Endothelial cell of umbilical vein (primary cell): Measurements from ENCODE around the gene PBXIP1. TPM values are rescaled to one million over a fixed set of nuclear protein-coding genes. Genes with fewer than 3 reads are reported as not detected.

Experiments used
- BruUV-seq: library from RNA; stranded (reverse); fragments of 400-500 nt; replicated peaks from 2 replicates; lab custom pipeline; 2021; lab: Mats Ljungman, UMichigan
- CTCF ChIA-PET: fragments of 300-600, 350-600 bp; sonication (Branson Sonifier 250); formaldehyde crosslinking; loops from one replicate; lab custom pipeline; 2021; ENCODE audit warnings: antibody characterized with exemption, inconsistent platforms; lab: Charles Lee
- POLR2A ChIA-PET: fragments of 300-600, 350-600 bp; sonication (Branson Sonifier 250); formaldehyde crosslinking; loops from one replicate; lab custom pipeline; 2021; ENCODE audit warnings: antibody characterized with exemption, inconsistent platforms; lab: Charles Lee
- DNase-seq: peaks from one replicate; pipeline ENCODE4 v3.0.0-alpha.2; 2011; ENCODE audit warnings: low read depth, low spot score
- FAIRE-seq: peaks from 2 replicates; lab custom pipeline; 2011; peaks lifted over from hg19 to GRCh38; lab: Jason Lieb, UNC
- H2AFZ ChIP-seq: 2 replicates; pipeline ENCODE4 v1.6.0; 2012; ENCODE audit warnings: low read depth, low read length, control low read depth, inconsistent platforms
- H3K27ac ChIP-seq: 2 replicates; pipeline ENCODE4 v1.5.1; 2011; ENCODE audit warnings: low read depth, mild to moderate bottlenecking, control low read depth, low read length, moderate library complexity; ENCODE audit not compliant: insufficient read depth
- H3K27me3 ChIP-seq, 2 experiments: 2 replicates each; pipeline versions ENCODE4 v1.6.0 to v1.6.1; 2011; ENCODE audit warnings: low read length in 2 of 2, mixed read lengths in 1 of 2; ENCODE audit not compliant: control insufficient read depth in 2 of 2, insufficient read depth in 2 of 2
- H3K36me3 ChIP-seq, 2 experiments: 2 replicates in 1 of 2; 3 replicates in 1 of 2; pipeline ENCODE4 v1.5.1; 2011; ENCODE audit warnings: low read length in 2 of 2, mild to moderate bottlenecking in 1 of 2, moderate library complexity in 1 of 2; ENCODE audit not compliant: control insufficient read depth in 2 of 2, insufficient read depth in 2 of 2; ENCODE audit errors: extremely low read depth in 1 of 2
- H3K4me1 ChIP-seq: 3 replicates; pipeline ENCODE4 v1.5.1; 2011; ENCODE audit warnings: mild to moderate bottlenecking, low read length; ENCODE audit not compliant: control insufficient read depth, insufficient read depth; ENCODE audit errors: extremely low read depth
- H3K4me2 ChIP-seq: 2 replicates; pipeline ENCODE4 v1.6.1; 2011; ENCODE audit warnings: low read length, control low read depth, mixed read lengths; ENCODE audit not compliant: insufficient read depth
- H3K4me3 ChIP-seq, 3 experiments: fragments of 200-600 bp in 1 of 3; sonication (generic), shearing (Covaris generic) in 1 of 3; replicated peaks in 1 of 3; 2 replicates each; pipeline ENCODE4 v1.5.1; 2011 to 2016; ENCODE audit warnings: control low read depth in 3 of 3, low read length in 3 of 3, mild to moderate bottlenecking in 2 of 3, inconsistent platforms in 1 of 3, low read depth in 1 of 3, moderate library complexity in 1 of 3; ENCODE audit not compliant: insufficient read depth in 1 of 3
- H3K79me2 ChIP-seq: 2 replicates; pipeline ENCODE4 v1.6.0; 2012; ENCODE audit warnings: low read length, inconsistent platforms; ENCODE audit not compliant: control insufficient read depth, insufficient read depth
- H3K9ac ChIP-seq: replicated peaks from 2 replicates; pipeline ENCODE3; 2011; ENCODE audit warnings: low read length, control low read depth; ENCODE audit not compliant: insufficient read depth; ENCODE audit errors: extremely low read depth
- H3K9me1 ChIP-seq: replicated peaks from 3 replicates; pipeline ENCODE4 v1.6.0; 2011; ENCODE audit warnings: mild to moderate bottlenecking, low read length; ENCODE audit not compliant: control insufficient read depth, insufficient read depth; ENCODE audit errors: extremely low read depth
- H3K9me3 ChIP-seq: replicated peaks from 2 replicates; pipeline ENCODE4 v1.5.1; 2012; ENCODE audit warnings: low read length, inconsistent platforms; ENCODE audit not compliant: control insufficient read depth, insufficient read depth
- H4K20me1 ChIP-seq: replicated peaks from 2 replicates; pipeline ENCODE3; 2011; ENCODE audit warnings: mild to moderate bottlenecking, low read length; ENCODE audit not compliant: control insufficient read depth, insufficient read depth; ENCODE audit errors: extremely low read depth
- EZH2 ChIP-seq: IDR thresholded peaks from 2 replicates; pipeline ENCODE4 v1.6.1; 2012; ENCODE audit warnings: borderline replicate concordance, low read depth, mild to moderate bottlenecking, moderate library complexity, low read length, inconsistent platforms; ENCODE audit not compliant: severe bottlenecking
- FOS ChIP-seq: IDR thresholded peaks from 2 replicates; pipeline ENCODE4 v1.6.1; 2011; ENCODE audit warnings: mild to moderate bottlenecking, low read length, moderate library complexity, borderline replicate concordance; ENCODE audit not compliant: insufficient read depth
- GATA2 ChIP-seq: IDR thresholded peaks from 2 replicates; pipeline ENCODE4 v1.7.0; 2011; ENCODE audit warnings: low read depth, mild to moderate bottlenecking, moderate library complexity, mixed read lengths, low read length; ENCODE audit not compliant: insufficient read length, insufficient read depth
- JUN ChIP-seq: IDR thresholded peaks from 2 replicates; pipeline ENCODE4 v1.6.1; 2011; ENCODE audit warnings: borderline replicate concordance, low read depth; ENCODE audit not compliant: insufficient read length, insufficient read depth
- MYC ChIP-seq: IDR thresholded peaks from one replicate; pipeline ENCODE4 v1.6.1; 2011; ENCODE audit warnings: mild to moderate bottlenecking, low read depth, low read length
- POLR2A ChIP-seq: IDR thresholded peaks from 2 replicates; pipeline ENCODE4 v1.6.1; 2012; ENCODE audit warnings: low read depth, mild to moderate bottlenecking, control low read depth, low read length
- POLR2AphosphoS5 ChIP-seq: IDR thresholded peaks from 2 replicates; pipeline ENCODE4 v1.6.1; 2012; ENCODE audit warnings: low read depth, mild to moderate bottlenecking, control low read depth, low read length, moderate library complexity; ENCODE audit not compliant: insufficient read depth
- dilution Hi-C: fragments of 300-500 bp; cut with MboI; formaldehyde crosslinking; loops from one replicate; pipeline ENCODE4 v1.15.0; 2019; ENCODE audit warnings: low sequenced_read_pairs; ENCODE audit not compliant: extremely low pct_ligation_motif_present
- intact Hi-C: fragments of 100-400 bp; cut with micrococcal nuclease; formaldehyde crosslinking; loops from one replicate; pipeline ENCODE4 v1.10.0; 2022
- polyA plus RNA-seq, 4 experiments: library from polyadenylated mRNA; depleted of rRNA in 3 of 4; stranded (reverse) in 3 of 4; unstranded in 1 of 4; fragments of >200 nt; gene quantifications; 2 replicates each; pipeline versions ENCODE4 v1.2.1 to v1.2.3, GENCODE V29; 2011 to 2012; ENCODE audit warnings: missing spikeins in 1 of 4
- total RNA-seq: library from RNA; stranded (reverse); gene quantifications from 2 replicates; pipeline ENCODE4 v1.2.3, GENCODE V29; 2021
- TF ChIP-seq, protein P1 (sequence below): IDR thresholded peaks from 2 replicates; pipeline ENCODE4 v1.6.1; 2011; ENCODE audit not compliant: insufficient read depth, insufficient read length
- TF ChIP-seq, protein P2 (sequence below), 2 donors: IDR thresholded peaks; 1 replicate in 1 of 2; 2 replicates in 1 of 2; pipeline ENCODE4 v1.5.1; 2011; ENCODE audit warnings: low read length in 2 of 2, mild to moderate bottlenecking in 2 of 2, moderate library complexity in 2 of 2, control low read depth in 1 of 2, inconsistent platforms in 1 of 2, low read depth in 1 of 2; ENCODE audit not compliant: insufficient read depth in 1 of 2; ENCODE audit errors: extremely low read depth in 1 of 2

The PBXIP1 gene
- total and polyA plus RNA-seq, 2 donors (not counting 3 experiments of a cell fraction or from before 2014, with no cell fraction given) = 49.4 to 54.7 TPM

GRCh38 chr1:154948079-154948478 is 7.8 kb downstream of the PBXIP1 start:
- CTCF ChIA-PET = interaction anchor here (1.1 kb wide), 1 partner anchor 69 kb away, joined by 6 read pairs; no protein-coding TSS in a partner anchor

More at GRCh38 chr1:154948079-154948478, 7.8 kb downstream of the PBXIP1 start:
- no peaks in the 10 kb centered on the region for H4K20me1 ChIP-seq
- no peak overlapping the region for H3K4me2 ChIP-seq
- BruUV-seq = no TSS peak
- H3K9ac ChIP-seq = no peak overlapping the region
- FAIRE-seq = no peak
- H2AFZ ChIP-seq = no peak overlapping the region
- H3K36me3 ChIP-seq = peaks cover 0 to 35% of the 10 kb centered on the region in 2 experiments
- H3K27ac ChIP-seq = no peak overlapping the region
- no peaks in the 10 kb centered on the region for H3K9me1 ChIP-seq
- POLR2A ChIA-PET = no interaction called here
- TF ChIP-seq POLR2AphosphoS5 (no peak), EZH2 (no peak), POLR2A (no peak), MYC (no peak), GATA2 (no peak), JUN (no peak), FOS (no peak)
- TF ChIP-seq, protein P1, sequence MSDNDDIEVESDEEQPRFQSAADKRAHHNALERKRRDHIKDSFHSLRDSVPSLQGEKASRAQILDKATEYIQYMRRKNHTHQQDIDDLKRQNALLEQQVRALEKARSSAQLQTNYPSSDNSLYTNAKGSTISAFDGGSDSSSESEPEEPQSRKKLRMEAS = no peak
- TF ChIP-seq, protein P2, sequence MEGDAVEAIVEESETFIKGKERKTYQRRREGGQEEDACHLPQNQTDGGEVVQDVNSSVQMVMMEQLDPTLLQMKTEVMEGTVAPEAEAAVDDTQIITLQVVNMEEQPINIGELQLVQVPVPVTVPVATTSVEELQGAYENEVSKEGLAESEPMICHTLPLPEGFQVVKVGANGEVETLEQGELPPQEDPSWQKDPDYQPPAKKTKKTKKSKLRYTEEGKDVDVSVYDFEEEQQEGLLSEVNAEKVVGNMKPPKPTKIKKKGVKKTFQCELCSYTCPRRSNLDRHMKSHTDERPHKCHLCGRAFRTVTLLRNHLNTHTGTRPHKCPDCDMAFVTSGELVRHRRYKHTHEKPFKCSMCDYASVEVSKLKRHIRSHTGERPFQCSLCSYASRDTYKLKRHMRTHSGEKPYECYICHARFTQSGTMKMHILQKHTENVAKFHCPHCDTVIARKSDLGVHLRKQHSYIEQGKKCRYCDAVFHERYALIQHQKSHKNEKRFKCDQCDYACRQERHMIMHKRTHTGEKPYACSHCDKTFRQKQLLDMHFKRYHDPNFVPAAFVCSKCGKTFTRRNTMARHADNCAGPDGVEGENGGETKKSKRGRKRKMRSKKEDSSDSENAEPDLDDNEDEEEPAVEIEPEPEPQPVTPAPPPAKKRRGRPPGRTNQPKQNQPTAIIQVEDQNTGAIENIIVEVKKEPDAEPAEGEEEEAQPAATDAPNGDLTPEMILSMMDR (IDR thresholded peaks at IDR 0.05; ENCODE audit: extremely low read depth in 1 of 2, insufficient read depth in 1 of 2, low read depth in 1 of 2, low read length in 2 of 2) = no peak
- no peaks in the 10 kb centered on the region for H3K4me1 ChIP-seq
- H3K79me2 ChIP-seq = no peaks in the 10 kb centered on the region
- H3K4me3 ChIP-seq = no peak overlapping the region
- dilution Hi-C loops = no loop called here
- intact Hi-C loops = no loop called here
- no peaks in the 10 kb centered on the region for H3K27me3 ChIP-seq
- no peak for DNase-seq
- no peaks in the 10 kb centered on the region for H3K9me3 ChIP-seq
